DMS153 treated with DMSO at 0.1 percent for 48 hours (cell line): ENCODE measurements around the gene SMIM13.

Experiments
- DNase-seq: peaks from one replicate; lab custom pipeline; 2025; ENCODE audit not compliant: unreplicated experiment; lab: John Stamatoyannopoulos, UW

The SMIM13 gene

DNA sequence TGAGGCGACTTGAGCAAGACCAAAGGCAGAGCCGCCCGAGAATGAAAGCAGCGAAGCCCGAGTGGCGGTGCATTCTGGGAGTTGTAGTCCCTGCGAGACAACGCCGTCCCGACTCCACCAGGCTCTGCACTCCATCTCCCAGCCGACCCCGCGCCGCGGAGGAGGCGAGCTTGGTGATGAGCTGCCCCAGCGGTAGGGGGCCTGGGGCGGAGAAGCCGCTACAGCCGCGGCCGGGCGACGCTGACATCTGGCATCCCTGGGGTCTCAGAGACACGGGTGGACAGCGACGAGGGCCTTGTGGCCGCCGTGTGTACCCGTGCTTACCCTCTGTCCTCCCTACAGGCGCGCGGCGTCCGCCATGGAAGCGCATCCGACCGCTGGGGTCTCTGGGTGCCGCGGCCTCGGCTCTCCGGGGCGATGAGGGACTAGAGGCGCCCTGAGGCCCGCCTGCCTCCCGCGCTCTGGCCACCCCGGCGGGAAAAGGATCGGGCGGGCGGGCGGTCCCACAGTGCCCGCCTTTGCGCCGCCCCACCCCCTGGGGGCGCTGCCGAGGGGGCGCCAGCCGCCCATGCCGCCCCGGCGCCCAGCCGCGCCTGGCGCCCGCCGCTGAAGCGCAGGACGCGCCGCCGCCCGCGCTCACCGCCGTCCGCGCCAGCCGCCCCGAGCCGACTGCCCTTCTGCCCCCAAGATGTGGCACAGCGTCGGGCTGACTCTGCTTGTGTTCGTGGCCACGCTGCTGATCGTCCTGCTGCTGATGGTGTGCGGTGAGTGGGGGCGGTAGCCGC is at the start of gene SMIM13:
Gene SMIM13 (plus strand): TSS at position 209 of the 785 bp plus-strand sequence. CDS start 480 bp downstream, at position 689.
- DNase-seq = peak; percentile 57

DNA sequence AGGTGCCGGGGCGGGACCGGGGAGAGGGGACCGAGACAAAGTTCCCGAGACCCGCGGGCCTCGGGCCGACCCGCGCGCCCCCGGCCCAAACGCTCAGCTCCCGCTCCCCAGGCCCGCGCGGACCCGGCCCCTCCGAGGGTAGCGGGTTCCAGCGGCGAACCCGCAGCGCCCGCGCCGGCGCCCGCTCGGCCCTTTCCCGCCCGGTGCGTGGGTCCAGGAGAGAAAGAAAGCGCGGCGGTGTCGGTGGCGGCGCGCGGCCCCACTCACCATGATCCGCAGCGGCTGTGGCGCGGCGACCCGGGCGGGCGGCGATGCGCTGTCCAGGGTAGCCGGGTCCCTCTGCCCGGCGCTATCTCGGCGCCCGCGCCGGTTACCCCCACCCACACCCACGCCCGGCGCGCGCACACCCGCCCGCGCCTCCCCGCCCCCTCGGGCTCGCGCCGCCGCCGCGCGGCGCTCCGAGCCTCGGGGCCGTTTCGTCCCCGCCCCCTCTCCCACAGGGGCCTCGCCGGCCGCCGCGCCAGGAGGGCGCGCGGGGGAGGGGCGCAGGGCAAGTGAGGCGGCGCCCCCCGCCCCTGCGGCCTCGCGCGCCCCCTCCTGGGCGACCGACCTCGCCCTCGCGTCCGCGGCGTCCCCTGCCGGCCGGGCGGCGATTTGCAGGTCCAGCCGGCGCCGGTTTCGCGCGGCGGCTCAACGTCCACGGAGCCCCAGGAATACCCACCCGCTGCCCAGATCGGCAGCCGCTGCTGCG is 49.5 kb upstream of the SMIM13 start, which contains the start of gene ELOVL2:
Gene ELOVL2 (minus strand): TSS at position 345 of the 751 bp plus-strand sequence. CDS start 75 bp downstream, at position 270.
- no peak for DNase-seq

DNA sequence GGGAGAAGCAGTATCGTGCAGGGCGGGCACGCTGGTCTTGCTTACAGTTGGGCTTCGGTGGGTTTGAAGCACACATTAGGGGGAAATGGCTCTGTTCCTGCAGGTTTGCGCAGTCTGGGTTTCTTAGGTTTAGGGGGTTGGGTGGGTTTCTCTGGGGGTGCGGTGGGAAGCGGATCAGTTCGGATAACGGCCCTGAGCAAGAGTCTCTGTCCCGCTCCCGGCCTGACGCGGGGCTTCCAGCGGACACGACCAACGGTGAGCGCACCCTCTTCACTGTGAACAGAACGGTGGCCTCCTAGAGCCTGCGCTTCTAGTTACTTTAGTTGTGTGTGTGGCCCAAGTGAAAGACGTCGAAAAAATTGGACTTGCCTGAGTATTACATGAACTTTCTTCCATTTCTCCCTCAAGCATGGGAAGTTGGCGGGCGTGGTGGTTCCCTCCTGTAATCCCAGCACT is 48.9 kb upstream of the SMIM13 start:
- no peak for DNase-seq

DNA sequence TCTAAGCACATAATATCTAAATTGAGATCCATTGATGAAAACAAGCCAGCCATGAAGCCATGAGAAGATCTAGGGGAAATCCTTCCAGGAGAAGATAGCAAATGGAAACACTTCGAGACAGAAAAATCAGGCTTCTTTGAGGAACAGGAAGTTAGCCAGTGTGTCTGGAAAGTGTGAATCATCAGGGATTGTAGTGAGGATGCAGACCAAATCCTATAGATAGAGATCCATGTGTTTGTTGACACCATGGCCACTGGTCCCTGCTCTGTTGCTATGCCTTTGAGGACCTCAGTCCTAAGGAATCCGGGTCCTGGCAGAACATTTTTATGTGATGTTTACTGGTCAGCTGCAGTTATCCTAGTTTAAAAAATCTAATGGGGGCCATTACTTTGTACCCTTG is 42.9 kb upstream of the SMIM13 start:
- no peak for DNase-seq

DNA sequence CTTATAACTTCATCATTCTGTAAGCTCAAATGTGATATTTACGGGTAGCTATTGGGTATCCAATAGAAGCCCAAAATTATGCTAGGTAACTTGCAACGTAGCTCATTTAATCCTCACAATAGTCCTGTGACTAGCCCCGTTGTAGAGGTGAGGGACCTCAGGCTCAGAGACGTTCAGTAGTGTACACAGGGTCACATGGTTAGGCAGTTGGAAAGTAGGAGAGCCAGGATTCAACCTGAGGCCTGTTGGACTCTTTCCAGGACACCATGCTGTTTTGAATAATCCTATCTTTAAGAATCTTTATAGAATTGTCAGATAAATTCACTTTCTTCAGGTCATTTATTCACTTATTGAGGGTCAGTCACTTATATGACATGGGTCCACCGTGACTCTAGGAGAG is 40.3 kb upstream of the SMIM13 start:
- DNase-seq = no peak

DNA sequence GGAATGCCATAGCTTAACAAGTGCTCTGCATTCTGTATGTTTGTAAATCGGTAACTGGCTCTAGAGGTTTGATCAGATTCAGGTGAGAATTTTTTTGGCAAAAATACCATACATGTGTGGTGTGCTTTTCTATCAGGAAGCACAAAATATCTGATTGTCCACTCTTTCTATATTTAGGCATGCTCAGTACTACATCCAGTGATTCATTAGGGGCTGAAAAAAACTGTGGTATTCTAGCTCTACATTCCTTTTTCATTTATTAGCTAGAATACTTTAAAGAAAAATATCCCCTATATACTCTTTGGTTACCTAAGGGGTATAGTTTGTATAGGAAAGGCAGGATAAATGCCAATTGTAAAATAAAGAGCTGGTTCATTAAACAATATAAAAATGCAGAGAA is 38.9 kb upstream of the SMIM13 start:
- DNase-seq = no peak

DNA sequence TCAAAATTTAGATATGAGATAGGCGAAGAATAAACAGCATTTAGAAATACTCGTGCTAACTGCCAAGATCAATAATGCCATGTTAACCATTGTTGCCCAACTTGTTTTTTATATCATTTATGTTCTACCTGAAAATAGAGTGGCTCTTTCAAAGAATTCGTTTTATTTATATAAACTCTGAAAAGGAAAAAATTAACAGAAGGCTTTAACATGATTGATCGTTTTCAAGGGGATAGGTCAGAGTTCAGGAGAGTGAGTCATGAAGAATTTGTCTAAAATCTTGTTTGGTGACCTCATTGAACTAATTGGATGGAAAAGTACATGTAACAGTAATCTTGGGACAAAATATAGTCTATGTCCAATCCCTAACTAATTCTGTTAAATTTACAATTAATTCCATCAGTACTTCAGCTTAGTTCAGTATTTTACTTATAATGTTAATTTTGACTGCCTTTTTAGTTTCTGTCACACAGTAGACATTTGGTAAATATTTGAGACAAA is 38.5 kb upstream of the SMIM13 start:
- no peak for DNase-seq

DNA sequence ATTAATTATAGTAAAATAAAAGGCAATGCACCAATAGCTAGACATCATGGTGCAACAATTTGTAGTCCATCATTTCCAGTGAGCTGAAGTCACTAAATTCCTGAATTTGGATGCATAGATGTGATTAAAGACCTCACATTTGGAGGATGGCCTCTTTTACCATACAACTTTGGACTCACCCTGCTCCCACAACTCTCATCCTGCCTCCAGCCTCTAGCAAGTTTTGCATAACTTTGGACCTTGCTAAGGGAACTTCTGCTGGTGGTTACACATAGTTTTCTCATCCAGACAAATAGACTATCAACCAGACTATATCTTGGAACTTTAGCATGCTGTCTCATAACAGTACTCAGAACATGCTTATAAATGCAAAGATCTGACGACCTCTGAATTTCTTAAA is 36.8 kb upstream of the SMIM13 start:
- DNase-seq = no peak

DNA sequence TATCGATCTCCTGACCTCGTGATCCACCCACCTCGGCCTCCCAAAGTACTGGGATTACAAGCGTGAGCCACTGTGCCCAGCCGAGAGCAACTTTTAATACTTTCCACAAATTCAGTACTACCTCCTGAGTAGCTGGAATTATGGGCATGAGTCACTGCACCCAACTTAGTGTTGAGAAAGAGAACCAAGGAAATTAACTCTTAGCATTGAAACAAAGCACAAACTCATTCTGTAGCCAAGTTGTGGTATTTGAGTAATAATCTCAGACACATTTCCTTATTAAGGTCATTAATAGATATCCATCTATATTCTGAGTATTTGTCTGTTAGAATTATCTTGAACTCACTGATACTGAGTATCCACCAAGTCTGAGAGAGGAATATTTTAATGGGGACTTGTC is 35.2 kb upstream of the SMIM13 start:
- no peak for DNase-seq

DNA sequence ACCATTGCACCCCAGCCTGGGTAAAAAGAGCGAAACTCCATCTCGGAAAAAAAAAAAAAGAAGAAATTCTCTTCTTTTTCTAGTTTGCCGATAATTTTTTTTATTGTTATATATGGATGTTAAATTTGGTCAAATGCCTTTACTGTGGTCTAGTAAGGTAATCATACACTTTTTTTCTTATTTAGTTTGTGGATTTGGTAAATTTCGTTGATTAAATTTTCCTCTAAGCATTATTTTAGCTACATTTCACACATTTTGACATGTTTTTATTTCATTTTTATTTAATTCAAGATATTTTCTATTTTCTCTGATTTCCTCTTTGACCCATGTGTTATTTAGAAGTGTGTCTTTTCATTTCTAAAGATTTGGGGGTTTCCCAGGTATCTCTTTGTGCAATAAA is 31.6 kb upstream of the SMIM13 start:
- DNase-seq = no peak

DNA sequence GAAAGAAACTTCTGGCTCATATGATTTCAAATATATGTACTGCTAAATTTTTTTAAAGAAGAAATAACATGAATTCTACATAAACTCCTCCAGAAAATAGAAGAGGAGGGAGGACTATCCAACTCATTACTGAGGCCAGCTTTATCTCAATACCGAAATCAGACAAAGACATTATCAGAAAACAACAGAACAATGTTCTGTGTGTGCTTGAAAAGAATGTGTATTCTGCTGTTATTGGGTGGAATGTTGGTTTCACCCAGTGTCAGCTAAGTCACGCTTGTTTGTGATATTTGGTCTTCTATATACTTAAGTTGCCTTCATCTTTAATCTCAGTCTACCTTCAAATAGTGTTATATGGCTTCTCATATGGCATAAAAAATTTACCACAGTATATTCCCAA is 30.9 kb upstream of the SMIM13 start:
- no peak for DNase-seq

DNA sequence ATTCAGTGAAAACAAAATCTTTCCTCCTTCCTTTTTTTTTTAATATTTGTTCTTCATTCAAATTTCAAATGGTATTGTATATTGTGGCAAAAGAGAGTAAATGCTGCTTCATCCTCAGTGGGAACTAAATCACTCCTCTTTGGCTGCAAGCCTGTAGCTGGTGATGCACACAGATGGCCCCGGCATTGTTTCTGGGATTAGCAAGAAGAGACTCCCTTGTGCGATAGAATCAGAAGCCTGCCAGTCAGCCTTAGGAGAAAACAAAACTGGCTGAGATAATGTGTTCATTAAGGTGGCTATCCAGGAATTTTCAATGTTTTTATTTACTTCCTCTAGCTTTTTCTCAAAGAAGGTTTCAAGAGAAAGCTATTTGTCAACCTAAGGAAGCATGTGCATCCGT is 28.8 kb upstream of the SMIM13 start:
- DNase-seq = no peak

DNA sequence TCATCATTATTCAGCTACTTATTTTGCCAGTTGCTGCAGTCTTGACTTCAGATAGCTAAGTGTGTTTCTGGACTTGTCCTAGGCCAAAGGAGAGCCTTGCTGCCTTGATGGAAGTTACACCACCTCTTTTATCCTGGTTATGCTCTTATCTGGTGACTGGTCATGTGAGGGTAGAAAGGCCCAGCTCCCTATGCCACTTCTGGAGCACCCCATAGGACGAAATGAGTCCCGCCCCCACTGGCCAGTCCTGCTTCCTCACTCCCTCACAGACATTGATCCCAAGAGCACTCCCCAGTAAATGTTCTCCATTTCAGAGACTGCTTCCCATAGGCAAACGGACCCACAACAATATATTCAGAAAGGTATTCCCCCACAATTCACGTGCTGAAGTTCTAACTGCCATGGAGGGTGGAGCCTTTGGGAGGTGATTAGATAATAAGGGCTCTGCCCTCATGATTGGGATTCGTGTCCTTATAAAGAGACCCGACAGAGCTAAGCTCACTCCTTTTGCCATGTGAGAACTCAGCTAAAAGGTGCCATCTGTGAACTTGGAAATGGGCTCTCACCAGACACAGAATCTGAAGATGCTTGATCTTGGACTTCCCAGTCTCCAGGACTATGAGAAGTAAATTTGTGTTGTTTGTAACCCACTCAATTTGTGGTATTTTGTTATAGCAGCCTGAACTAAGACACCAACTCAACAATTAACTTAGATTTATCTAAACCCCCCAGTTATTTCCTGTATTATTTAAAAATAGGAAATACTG is 28.0 kb upstream of the SMIM13 start:
- DNase-seq = no peak

DNA sequence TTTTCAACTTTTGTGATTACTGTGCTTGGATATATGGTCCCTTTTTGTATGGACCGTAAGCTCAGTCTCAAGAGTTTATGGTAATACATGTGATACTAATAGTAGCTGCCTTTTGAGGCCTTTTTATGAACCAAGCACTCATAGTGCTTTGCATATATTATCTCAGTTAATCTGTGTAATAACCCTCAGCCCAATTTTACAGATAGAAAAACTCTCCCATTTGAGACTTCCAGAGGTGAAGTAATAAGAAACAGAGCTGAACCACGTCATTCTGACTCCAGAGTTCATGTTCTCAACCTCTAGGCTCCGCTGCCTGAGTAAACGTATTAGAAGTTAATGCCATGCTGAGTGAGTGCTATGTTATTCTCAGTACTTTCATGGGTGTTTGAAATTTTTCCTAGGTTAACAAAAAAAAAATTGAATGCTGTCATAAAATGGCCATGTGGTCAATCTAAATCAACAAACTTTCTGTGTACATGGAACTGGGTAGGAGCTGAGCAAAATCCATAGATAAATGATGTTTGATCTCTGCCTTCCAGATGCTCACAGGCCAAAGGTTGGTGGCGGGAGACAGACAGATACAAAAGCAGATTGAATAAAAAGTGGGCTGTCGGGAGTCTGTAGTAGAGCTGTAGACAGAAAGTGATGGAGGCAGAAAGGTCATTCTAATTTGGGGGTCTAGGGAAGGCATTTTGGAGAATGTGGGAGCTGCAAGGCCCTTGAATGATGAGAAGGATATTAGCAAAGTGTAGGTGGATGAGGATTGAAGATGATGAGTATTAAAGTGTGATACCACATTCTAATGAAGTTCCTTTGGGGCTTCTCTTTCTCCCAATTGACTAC is 26.9 kb upstream of the SMIM13 start:
- no peak for DNase-seq

DNA sequence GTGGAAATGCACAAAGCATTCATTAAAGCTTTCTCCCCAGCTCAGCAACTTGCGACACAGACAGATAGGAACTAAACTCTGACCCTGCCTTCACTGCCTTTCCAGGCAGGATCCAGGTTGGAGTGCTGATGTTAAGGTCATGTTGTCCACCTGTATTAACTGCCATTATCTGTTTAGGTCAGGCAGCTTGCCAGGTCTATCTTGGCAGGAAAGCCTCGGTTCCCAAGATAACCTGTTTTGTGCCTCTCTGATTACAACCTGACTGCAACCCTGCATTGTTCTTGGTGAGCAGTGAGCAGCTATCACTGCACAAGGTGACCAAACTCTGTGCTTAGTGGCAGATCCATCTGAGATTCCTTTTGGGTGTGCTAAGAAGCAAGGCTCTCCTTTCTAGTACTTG is 26.3 kb upstream of the SMIM13 start:
- DNase-seq = peak; percentile 9

DNA sequence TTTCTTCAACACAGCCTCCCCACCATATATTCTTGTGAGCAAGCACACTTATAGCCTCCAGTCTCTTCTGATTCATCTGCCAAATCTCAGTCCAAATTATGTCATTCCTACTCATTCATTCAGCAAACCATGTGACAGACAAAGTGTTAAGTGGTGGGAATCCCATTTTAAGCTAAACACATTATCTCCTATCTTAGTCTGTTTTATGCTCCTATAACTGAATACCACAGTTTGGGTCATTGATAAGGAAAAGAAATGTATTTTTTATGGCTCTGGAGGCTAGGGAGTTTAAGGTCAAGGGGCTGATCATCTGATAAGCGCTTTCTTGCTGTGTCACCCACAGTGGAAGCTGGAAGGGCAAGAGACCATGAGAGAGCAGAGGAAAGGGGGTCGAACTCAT is 23.9 kb upstream of the SMIM13 start:
- DNase-seq = no peak

DNA sequence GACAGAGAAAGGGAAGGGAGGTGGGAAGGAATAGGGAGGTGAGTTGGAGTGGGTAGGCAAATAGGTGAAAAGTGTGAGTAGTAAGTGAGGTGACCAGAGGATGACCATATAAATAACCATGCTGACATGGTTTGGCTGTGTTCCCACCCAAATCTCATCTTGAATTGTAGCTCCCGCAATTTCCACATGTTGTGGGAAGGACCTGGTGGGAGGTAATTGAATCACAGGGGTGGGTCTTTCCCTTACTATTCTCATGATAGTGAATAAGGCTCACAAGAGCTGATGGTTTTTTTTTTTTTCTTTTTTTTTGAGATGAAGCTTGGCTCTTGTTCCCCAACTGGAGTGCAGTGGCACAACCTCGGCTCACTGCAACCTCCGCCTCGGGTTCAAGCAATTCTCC is 21.5 kb upstream of the SMIM13 start:
- no peak for DNase-seq

DNA sequence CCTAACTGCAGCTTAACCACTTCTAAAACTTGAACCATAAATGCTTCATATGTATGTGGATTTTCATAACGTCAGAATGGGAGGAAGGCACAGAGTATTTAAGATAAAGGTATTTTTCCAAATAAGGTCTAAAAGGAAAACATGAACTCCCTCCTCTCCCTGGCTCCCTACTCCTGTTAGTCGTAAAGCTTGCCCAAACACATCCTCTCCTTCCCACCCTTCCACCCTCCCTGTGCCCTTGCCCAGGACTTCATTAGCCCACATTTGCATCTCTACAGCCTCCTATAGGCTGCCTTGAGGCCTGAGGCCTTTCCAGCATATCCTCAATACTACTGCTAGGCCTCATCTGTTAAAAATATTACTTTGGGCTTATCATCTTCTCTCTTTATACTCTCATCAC is 17.1 kb upstream of the SMIM13 start:
- DNase-seq = no peak

DNA sequence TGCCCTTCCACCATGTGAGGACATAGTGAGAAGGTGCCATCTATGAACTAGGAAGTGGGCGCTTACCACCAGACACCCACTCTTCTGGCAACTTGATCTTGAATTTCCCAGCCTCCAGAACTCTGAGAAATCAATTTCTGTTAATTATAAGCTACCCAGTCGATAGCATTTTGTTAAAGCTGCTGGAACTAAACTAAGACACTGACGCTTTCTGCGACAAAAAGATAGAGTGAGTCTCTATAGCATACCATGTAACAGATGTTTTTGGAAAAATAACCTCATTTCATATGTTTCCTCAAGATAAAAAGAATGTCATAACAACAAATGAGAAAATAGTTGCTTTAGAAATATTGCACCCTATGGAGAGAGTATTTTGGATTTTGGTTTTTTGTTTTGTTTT is 15.4 kb upstream of the SMIM13 start:
- no peak for DNase-seq

DNA sequence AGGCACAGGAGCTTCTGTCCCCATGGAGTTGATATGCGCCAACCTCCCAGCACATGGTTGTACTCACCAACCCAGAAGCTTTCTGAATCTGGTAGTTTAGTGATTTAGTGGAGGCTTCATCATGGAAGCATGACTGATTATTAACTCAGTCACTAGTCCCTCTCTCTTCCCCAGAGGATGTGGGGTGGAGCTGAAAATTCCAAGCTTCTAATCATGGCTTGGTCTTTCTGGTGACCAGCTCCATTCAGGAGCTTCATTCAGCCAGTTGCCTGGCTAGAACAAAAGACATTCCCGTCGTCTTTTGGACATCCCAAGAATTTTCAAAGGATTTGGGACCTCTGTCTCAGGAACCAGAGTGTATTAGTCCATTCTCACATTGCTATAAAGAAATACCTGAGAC is 13.3 kb upstream of the SMIM13 start:
- DNase-seq = no peak

DNA sequence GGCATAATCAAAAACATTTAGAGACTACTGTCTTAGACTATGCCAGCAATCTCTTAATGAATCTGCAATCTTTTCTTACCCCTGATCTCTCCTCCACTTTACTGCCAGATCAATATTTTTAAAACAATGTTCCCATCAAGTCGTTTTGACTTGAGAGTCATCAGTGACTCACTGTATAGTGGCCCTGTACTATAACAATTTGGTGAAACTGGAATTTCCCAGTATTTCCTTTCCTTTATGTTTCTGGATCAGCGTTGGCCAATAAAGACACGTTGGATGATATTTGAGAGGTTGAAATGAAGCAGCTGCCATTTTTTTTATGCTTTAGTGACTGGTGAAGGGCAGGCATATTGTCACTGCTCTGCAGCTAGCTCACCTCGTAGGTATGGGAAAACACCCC is 10.1 kb upstream of the SMIM13 start:
- no peak for DNase-seq
